GM19397 (cell line): ENCODE measurements around the gene MTRR.

Experiments used
- ATAC-seq: cut with Tn5 transposase; IDR thresholded peaks from one replicate; pipeline ENCODE4 v1.9.1; 2021; ENCODE audit warnings: mild to moderate bottlenecking, moderate library complexity; ENCODE audit not compliant: unreplicated experiment

Gene MTRR

GRCh38 chr5:7894439-7894838 is 25.5 kb downstream of the MTRR start:
- ATAC-seq: peak; percentile 16

- peak; percentile 88 for ATAC-seq
Measured at GRCh38 chr5:7894860-7895259, 25.9 kb downstream of the MTRR start.

DNA sequence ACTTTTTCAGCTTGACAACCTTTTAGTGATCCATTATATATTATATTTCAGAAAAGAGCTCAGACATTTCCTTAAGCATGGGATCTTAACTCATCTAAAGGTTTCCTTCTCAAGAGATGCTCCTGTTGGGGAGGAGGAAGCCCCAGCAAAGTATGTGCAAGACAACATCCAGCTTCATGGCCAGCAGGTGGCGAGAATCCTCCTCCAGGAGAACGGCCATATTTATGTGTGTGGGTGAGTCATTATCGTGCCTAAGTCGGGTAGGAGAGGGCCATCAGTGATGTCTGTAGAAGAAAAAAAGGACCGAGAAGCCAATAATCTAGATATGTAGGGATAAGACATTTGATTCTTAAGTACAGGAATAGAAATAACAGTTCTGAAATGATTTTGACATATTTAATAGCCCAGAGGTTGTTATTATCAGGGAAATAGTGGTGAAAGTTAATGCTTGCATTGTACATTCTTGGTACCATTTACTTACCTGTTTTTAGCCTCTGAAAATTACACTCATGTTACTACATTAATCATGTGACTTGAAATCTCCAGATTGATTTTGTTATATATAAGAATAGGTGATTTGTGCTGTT is 28.2 kb downstream of the MTRR start:
- peak; percentile 49 for ATAC-seq

DNA sequence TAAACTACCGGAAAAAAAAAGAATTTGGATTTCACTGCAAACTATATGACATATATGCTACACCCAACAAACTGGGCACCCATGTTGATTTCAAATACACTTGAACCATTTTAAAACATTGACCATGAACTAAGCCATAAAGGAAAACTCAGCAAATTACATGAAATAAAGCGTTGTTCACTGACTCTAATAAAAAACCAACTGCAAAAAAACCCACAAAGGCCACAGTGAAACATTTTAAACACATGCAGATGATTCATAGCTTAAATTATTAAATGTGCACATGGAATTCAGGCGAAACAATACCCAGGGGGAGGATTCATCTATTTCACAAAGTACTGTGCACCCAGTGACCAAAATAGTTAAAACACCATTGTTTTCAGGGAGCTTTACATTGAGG is 33.3 kb downstream of the MTRR start:
- no peak for ATAC-seq

DNA sequence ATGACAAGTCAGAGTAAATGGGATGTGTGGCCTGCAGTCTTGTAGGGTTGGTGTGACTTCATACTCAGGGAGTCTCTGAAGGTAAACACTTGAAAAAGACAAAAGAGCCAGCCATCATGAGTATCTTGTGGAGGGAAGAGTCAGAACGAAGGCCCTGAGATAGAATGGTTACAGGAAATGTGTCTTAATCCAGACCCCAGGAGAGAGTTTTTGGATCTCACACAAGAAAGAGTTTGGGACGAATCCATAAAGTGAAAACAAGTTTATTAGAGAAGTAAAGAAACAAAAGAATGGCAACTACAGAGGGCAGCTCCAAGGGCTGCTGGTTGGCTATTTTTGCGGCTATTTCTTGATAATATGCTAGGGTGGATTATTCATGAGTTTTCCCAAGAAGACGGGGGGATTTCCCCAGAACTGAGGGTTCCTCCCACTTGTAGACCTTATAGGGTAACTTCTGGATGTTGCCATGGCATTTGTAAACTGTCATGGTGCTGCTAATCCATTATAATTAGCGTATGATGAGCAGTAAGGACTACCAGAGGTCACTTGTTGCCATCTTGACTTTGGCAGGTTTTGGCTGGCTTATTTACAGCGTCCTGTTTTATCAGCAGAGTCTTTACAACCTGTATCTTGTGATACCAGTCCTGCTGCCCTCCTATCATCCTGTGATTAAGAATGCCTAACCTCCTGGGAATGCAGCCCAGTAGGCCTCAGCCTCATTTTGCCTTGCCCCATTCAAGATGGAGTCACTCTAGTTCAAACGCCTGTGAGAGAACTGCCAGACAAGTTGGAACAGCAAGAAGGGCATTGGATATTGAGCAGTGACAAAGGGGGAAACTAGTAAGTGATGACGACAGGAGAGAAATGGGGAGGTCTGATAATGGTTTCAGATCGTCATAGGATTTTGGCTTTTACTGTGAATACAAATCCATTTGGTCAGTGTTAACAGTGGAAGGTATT is 34.0 kb downstream of the MTRR start:
- no peak for ATAC-seq

- no peak for ATAC-seq
Measured at GRCh38 chr5:7904170-7904569, 35.2 kb downstream of the MTRR start.

GRCh38 chr5:7907612-7908011 is 38.7 kb downstream of the MTRR start:
- ATAC-seq: no peak

GRCh38 chr5:7908317-7908716 is 39.4 kb downstream of the MTRR start:
- no peak for ATAC-seq

DNA sequence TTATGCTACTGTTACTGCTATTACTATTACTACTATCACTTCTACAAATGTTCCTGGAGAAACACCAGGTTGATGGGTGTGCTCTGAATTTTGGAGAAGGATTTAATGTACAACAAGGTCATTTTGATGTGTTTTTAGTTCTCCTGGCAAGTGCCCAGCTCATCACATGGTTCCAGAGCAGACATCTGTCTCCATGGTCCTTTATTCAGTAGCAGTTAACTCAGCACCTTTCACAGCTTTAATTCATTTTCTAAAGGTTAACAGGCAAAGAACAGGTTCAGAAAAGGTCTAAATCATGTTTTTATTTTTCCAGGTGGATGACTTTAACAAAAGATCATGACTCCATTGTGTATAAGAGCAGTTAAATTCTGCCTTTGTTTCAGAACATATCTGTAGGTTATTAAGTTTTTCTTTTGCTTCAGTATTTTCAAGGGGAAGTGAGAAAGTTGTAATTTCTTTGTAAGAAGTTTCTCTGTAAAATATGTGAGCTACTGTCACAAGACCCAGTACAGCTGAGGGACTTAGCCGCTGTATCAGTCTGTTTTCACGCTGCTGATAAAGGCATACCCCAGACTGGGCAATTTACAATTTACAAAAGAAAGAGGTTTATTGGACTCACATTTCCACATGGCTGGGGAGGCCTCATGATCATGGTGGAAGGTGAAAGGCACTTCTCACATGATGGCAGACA is 41.9 kb downstream of the MTRR start:
- peak; percentile 61 for ATAC-seq

DNA sequence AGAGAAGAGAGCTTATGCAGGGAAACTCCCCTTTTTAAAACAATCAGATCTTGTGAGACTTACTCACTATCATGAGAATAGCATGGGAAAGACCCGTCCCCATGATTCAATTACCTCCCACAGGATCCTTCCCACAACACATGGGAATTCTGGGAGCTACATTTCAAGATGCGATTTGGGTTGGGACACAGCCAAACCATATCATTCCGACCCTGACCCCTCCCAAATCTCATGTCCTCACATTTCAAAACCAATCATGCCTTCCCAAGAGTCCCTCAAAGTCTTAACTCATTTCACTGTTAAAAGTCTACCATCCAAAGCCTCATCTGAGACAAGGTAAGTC is 42.5 kb downstream of the MTRR start:
- ATAC-seq: peak; percentile 39

- ATAC-seq: no peak
Measured at GRCh38 chr5:7916171-7916804, 47.3 kb downstream of the MTRR start.

GRCh38 chr5:7917130-7918123 is 48.5 kb downstream of the MTRR start:
- no peak for ATAC-seq

DNA sequence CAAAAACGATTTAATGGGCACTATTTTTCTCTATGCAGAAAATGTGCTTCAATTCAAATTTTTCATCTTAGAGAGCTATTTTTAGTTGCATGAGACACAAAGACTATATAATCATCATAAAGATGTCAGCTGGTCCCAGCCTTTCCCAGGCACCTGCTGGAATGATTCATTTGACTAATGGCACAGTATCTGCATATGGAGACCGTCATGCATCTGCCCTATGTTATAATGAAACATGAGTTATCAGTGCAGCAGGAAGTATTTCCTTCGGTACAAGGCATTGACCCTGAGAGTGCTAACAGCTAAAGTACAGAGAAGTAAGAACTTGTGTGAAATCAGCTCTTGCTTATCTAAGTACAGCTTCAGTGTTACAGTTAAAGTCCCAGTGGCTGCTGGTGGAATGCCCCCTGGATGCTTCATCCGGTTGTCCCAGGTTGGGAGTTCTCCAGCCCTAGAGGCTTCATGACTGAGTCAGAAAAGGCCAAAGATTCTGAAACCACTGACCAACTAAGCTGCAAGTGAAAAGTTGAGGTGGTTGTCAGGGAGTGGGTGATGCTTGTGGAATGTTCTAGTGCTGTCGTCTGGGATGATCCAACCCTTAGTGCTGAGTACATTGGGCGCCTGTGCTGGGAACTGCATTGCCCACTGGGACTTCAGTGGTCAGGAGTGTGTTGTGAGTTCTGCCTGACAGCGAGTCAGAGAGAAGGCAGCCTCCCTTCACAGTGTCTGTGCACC is 57.2 kb downstream of the MTRR start:
- ATAC-seq: no peak

GRCh38 chr5:7926720-7927119 is 57.8 kb downstream of the MTRR start:
- ATAC-seq: no peak

- peak; percentile 78 for ATAC-seq
Measured at GRCh38 chr5:7927466-7928375, 58.8 kb downstream of the MTRR start.

DNA sequence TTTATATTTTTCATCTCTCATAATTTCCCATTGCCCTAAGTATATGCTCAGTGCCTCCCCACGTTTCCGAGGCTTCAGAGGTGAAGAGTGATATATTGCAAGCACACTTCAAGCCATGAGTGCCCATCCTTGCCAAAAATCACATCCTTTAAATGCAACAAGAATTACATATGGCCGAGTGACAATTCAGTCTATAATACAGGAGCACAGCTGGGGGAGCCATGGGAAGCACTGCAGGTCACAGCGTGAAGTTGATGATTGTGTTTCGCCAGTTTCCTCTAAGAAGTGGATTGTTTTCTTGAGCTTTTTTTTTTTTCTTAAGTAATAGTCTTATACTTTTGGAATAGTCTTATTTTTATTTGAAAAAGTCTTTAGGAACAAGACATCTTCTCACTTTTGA is 61.1 kb downstream of the MTRR start:
- no peak for ATAC-seq

- ATAC-seq: no peak
Measured at GRCh38 chr5:7941692-7942091, 72.7 kb downstream of the MTRR start.

DNA sequence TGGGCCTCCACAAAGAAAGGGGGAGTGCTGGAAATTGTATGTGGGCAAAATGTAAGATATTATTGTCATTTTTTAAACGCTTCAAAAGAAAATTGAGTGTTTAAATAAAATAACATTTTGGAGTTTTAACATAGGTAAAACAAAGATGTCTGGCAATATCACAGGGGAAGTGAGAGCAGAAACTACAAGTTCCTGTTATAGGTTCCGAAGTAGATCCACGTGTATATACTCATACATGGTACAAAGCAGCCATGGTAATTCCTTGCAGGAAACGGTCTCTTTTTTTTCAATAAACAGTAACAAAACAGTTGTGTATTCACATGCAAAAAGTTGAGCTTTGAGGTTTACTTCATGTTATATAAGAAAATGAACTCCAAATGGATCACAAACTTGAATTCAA is 78.4 kb downstream of the MTRR start:
- no peak for ATAC-seq
